Fibroblast of lung (primary cell): ENCODE results near the gene DUS1L. TPM values are rescaled to one million over a fixed set of nuclear protein-coding genes. Genes with fewer than 3 reads are reported as not detected.

Source experiments
- DNase-seq, 2 donors: peaks; one replicate each; pipeline versions ENCODE4 v3.0.0 to v3.0.0-alpha.2; 2010; ENCODE audit warnings: low read depth in 2 of 2
- H2AFZ ChIP-seq: 2 replicates; pipeline ENCODE4 v1.5.1; 2012; ENCODE audit warnings: low read length, control low read depth, inconsistent platforms
- H3K27ac ChIP-seq: 2 replicates; pipeline ENCODE4 v1.5.1; 2011; ENCODE audit warnings: low read length, control low read depth; ENCODE audit not compliant: insufficient read depth
- H3K27me3 ChIP-seq: 2 replicates; pipeline ENCODE4 v1.5.1; 2011; ENCODE audit warnings: mild to moderate bottlenecking, low read length; ENCODE audit not compliant: control insufficient read depth, insufficient read depth
- H3K36me3 ChIP-seq: 2 replicates; pipeline ENCODE4 v1.5.1; 2011; ENCODE audit warnings: low read length; ENCODE audit not compliant: control insufficient read depth, insufficient read depth
- H3K4me1 ChIP-seq: 2 replicates; pipeline ENCODE4 v1.5.1; 2011; ENCODE audit warnings: low read length; ENCODE audit not compliant: control insufficient read depth, insufficient read depth; ENCODE audit errors: extremely low read depth
- H3K4me2 ChIP-seq: 2 replicates; pipeline ENCODE4 v1.5.1; 2011; ENCODE audit warnings: low read length, control low read depth; ENCODE audit not compliant: insufficient read depth; ENCODE audit errors: extremely low read depth
- H3K4me3 ChIP-seq, 4 experiments: fragments of 200-600 bp in 1 of 4; sonication (generic) in 1 of 4; replicated peaks in 1 of 4; 2 replicates each; pipeline ENCODE4 v1.5.1; 2011 to 2016; ENCODE audit warnings: low read length in 4 of 4, low read depth in 3 of 4, mild to moderate bottlenecking in 3 of 4, control low read depth in 2 of 4, inconsistent platforms in 1 of 4, mixed read lengths in 1 of 4; ENCODE audit not compliant: insufficient read depth in 1 of 4; ENCODE audit errors: control extremely low read depth in 1 of 4
- H3K79me2 ChIP-seq: 2 replicates; pipeline ENCODE4 v1.5.1; 2012; ENCODE audit warnings: mild to moderate bottlenecking, low read length, inconsistent platforms; ENCODE audit not compliant: control insufficient read depth, insufficient read depth
- H3K9ac ChIP-seq: 2 replicates; pipeline ENCODE4 v1.5.1; 2011; ENCODE audit warnings: mild to moderate bottlenecking, low read length, control low read depth; ENCODE audit not compliant: insufficient read depth
- H3K9me3 ChIP-seq: 2 replicates; pipeline ENCODE4 v1.5.1; 2012; ENCODE audit warnings: low read depth, low read length; ENCODE audit not compliant: control insufficient read depth, insufficient read depth
- H4K20me1 ChIP-seq: 2 replicates; pipeline ENCODE4 v1.5.1; 2011; ENCODE audit warnings: low read length; ENCODE audit not compliant: control insufficient read depth, insufficient read depth; ENCODE audit errors: extremely low read depth
- EZH2 ChIP-seq: IDR thresholded peaks from 2 replicates; pipeline ENCODE4 v1.5.1; 2012; ENCODE audit warnings: low read length, control low read depth, mild to moderate bottlenecking; ENCODE audit errors: missing control alignments
- polyA plus RNA-seq, 2 donors: library from polyadenylated mRNA; depleted of rRNA in 1 of 2; stranded (reverse) in 1 of 2; unstranded in 1 of 2; fragments of >200 nt; gene quantifications; 2 replicates each; pipeline ENCODE4 v1.2.1, GENCODE V29; 2011 to 2012; ENCODE audit warnings: missing spikeins in 1 of 2
- total RNA-seq: library from RNA; depleted of rRNA; stranded (reverse); fragments of >200 nt; gene quantifications from 2 replicates; pipeline ENCODE4 v1.2.1, GENCODE V29; 2014
- TF ChIP-seq, protein P1 (sequence below), 2 donors: IDR thresholded peaks in 1 of 2; conservative IDR thresholded peaks in 1 of 2; 1 replicate in 1 of 2; 2 replicates in 1 of 2; pipeline ENCODE4 v1.5.1; 2011 to 2012; ENCODE audit warnings: low read length in 2 of 2, control low read depth in 1 of 2, inconsistent platforms in 1 of 2, low read depth in 1 of 2, mild to moderate bottlenecking in 1 of 2

The DUS1L gene
- total and polyA plus RNA-seq, 2 donors (not counting 1 experiment from before 2014, with no cell fraction given) = 24.6 to 41.0 TPM

- no peak for DNase-seq
- H4K20me1 ChIP-seq = no peaks in the 10 kb centered on the region
- TF ChIP-seq EZH2 = no peak
- TF ChIP-seq, protein P1, sequence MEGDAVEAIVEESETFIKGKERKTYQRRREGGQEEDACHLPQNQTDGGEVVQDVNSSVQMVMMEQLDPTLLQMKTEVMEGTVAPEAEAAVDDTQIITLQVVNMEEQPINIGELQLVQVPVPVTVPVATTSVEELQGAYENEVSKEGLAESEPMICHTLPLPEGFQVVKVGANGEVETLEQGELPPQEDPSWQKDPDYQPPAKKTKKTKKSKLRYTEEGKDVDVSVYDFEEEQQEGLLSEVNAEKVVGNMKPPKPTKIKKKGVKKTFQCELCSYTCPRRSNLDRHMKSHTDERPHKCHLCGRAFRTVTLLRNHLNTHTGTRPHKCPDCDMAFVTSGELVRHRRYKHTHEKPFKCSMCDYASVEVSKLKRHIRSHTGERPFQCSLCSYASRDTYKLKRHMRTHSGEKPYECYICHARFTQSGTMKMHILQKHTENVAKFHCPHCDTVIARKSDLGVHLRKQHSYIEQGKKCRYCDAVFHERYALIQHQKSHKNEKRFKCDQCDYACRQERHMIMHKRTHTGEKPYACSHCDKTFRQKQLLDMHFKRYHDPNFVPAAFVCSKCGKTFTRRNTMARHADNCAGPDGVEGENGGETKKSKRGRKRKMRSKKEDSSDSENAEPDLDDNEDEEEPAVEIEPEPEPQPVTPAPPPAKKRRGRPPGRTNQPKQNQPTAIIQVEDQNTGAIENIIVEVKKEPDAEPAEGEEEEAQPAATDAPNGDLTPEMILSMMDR (conservative IDR thresholded peaks at IDR 0.05 in 1 of 2, IDR thresholded peaks at IDR 0.05 in 1 of 2; ENCODE audit: low read depth in 1 of 2, low read length in 2 of 2) = no peak
- H2AFZ ChIP-seq = no peak overlapping the region
- H3K4me1 ChIP-seq = peaks cover 6% of the 10 kb centered on the region
- H3K27me3 ChIP-seq = no peaks in the 10 kb centered on the region
- H3K27ac ChIP-seq = no peak overlapping the region
- H3K4me2 ChIP-seq = no peak overlapping the region
- no peaks in the 10 kb centered on the region for H3K36me3 ChIP-seq
- H3K79me2 ChIP-seq = no peaks in the 10 kb centered on the region
- no peaks in the 10 kb centered on the region for H3K9me3 ChIP-seq
- H3K9ac ChIP-seq = no peak overlapping the region
- H3K4me3 ChIP-seq = no peak overlapping the region
Observed at GRCh38 chr17:82028246-82028645, 37.4 kb downstream of the DUS1L start.

DNA sequence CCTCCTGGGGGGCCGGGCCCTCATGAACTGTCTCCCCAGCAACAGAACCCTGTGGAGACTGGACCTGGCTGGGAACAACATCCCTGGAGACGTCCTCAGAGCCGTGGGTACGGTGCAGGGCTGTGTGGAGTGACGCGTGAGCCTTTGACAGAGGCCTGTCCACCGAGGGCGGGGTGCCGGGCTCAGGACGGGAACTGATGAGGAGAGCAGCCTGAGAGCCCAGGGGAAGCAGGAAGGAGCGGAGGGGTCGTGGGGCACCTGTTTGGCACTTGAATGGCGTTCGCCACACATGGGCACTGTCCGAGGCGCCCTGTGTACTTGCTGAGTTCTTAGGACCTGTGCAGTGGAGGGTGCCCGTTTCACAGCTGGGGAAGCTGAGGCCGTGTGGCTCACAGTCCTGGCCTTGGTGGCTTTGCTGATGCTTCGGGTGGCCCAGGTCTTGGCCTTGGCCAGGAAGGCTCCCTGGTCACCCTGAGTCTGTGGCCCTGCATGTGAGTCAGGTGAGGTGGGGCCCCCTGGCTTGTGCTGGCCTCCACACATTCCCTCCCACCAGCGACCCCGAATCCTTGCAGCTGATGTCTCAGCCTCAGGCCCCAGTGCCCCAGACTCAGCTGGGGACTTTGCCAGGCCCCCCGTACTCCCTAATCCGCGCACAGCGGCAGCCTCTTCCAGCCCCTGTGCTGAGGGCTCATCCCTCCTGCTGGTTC lies 40.0 kb downstream of the DUS1L start:
- Histone ChIP-seq H3K4me2 (no peak overlapping the region), H2AFZ (no peak overlapping the region), H3K4me1 (peaks cover 13% of the 10 kb centered on the region), H3K36me3 (no peaks in the 10 kb centered on the region), H3K4me3 (no peak overlapping the region), H3K27ac (no peak overlapping the region), H3K79me2 (peaks cover 7% of the 10 kb centered on the region), H3K27me3 (no peaks in the 10 kb centered on the region), H3K9me3 (no peaks in the 10 kb centered on the region), H3K9ac (no peak overlapping the region), H4K20me1 (no peaks in the 10 kb centered on the region)
- TF ChIP-seq, protein P1 (conservative IDR thresholded peaks at IDR 0.05 in 1 of 2, IDR thresholded peaks at IDR 0.05 in 1 of 2; ENCODE audit: low read depth in 1 of 2, low read length in 2 of 2) = no peak
- DNase-seq = no peak

DNA sequence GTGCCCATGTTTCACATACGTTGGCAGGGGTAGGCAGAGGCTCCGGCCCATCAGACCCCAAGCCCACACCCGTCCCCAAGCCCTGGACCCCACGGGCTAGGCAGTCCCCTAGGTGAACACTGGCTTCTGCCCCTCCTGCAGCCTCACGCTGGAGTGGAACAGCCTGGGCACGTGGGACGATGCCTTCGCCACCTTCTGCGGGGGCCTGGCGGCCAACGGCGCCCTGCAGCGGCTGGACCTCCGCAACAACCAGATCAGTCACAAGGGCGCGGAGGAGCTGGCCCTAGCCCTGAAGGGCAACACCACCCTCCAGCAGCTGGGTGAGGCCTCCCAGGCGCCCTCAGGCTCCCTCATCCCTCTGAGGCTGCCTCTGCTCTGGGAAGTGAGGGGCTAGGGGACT lies 40.7 kb downstream of the DUS1L start:
- no peak overlapping the region for H3K27ac ChIP-seq
- no peaks in the 10 kb centered on the region for H3K36me3 ChIP-seq

More for the DNA sequence above, 40.7 kb downstream of the DUS1L start:
- H3K79me2 ChIP-seq = peaks cover 7% of the 10 kb centered on the region
- no peak overlapping the region for H3K4me3 ChIP-seq
- no peak overlapping the region for H3K4me2 ChIP-seq
- H3K9ac ChIP-seq = no peak overlapping the region
- peaks cover 13% of the 10 kb centered on the region for H3K4me1 ChIP-seq
- H4K20me1 ChIP-seq = no peaks in the 10 kb centered on the region
- no peaks in the 10 kb centered on the region for H3K27me3 ChIP-seq
- H2AFZ ChIP-seq = no peak overlapping the region
- DNase-seq = no peak
- H3K9me3 ChIP-seq = no peaks in the 10 kb centered on the region
- TF ChIP-seq EZH2 = no peak
- TF ChIP-seq, protein P1 (conservative IDR thresholded peaks at IDR 0.05 in 1 of 2, IDR thresholded peaks at IDR 0.05 in 1 of 2; ENCODE audit: low read depth in 1 of 2, low read length in 2 of 2) = no peak
